SK-N-SH treated with all-trans-retinoic acid at 6 μM for 48 hours (cell line): Measurements from ENCODE around the gene FAM219B.
"Not testable (repeated sequence)": the region's sequence is repeated elsewhere in the genome, so short reads cannot be mapped to it uniquely, and the experiment has no call there.

ENCODE experiments used
- ATAC-seq: fragments of 200-7000 bp; cut with Tn5 transposase; 3 replicates; pipeline ENCODE4 v1.9.1; 2020; ENCODE audit warnings: mild to moderate bottlenecking, moderate library complexity
- ARNTL ChIP-seq: fragments of 450-650 bp; formaldehyde crosslinking; IDR thresholded peaks from 2 replicates; pipeline ENCODE4 v1.5.0; 2020; ENCODE audit warnings: low read depth, mild to moderate bottlenecking, moderate library complexity, borderline replicate concordance
- BACH2 ChIP-seq: fragments of 250-450 bp; sonication (Bioruptor Pico); IDR thresholded peaks from 2 replicates; pipeline ENCODE4 v1.9.0; 2021; ENCODE audit warnings: mild to moderate bottlenecking, borderline replicate concordance
- CREB5 ChIP-seq: fragments of 250-450 bp; sonication (Bioruptor Pico); IDR thresholded peaks from 2 replicates; pipeline ENCODE4 v1.5.1; 2020; ENCODE audit warnings: low read depth, mild to moderate bottlenecking, moderate library complexity
- CSDC2 ChIP-seq: fragments of 250-450 bp; sonication (Bioruptor Pico); IDR thresholded peaks from 2 replicates; pipeline ENCODE4 v1.5.0; 2020; ENCODE audit warnings: mild to moderate bottlenecking, moderate library complexity
- CSRNP3 ChIP-seq: fragments of 250-450 bp; sonication (Bioruptor Pico); IDR thresholded peaks from 2 replicates; pipeline ENCODE4 v1.5.1; 2021; ENCODE audit warnings: mild to moderate bottlenecking, moderate library complexity
- ESRRG ChIP-seq: fragments of 250-450 bp; sonication (Bioruptor Pico); IDR thresholded peaks from 2 replicates; pipeline ENCODE4 v1.6.1; 2021; ENCODE audit warnings: mild to moderate bottlenecking
- GLIS3 ChIP-seq: fragments of 250-450 bp; sonication (Bioruptor Pico); IDR thresholded peaks from 2 replicates; pipeline ENCODE4 v1.5.0; 2020; ENCODE audit warnings: mild to moderate bottlenecking, moderate library complexity
- ISL1 ChIP-seq: fragments of 250-450 bp; sonication (Bioruptor Pico); IDR thresholded peaks from 2 replicates; pipeline ENCODE4 v2.1.2; 2022; ENCODE audit warnings: mild to moderate bottlenecking, moderate library complexity
- OSR1 ChIP-seq: fragments of 250-450 bp; sonication (Bioruptor Pico); IDR thresholded peaks from 2 replicates; pipeline ENCODE4 v1.8.0; 2022; ENCODE audit warnings: moderate library complexity, mild to moderate bottlenecking, inconsistent platforms
- PATZ1 ChIP-seq: fragments of 250-450 bp; sonication (Bioruptor Pico); IDR thresholded peaks from 2 replicates; pipeline ENCODE4 v1.8.0; 2020; ENCODE audit warnings: mild to moderate bottlenecking, moderate library complexity, borderline replicate concordance
- POU6F1 ChIP-seq: fragments of 250-450 bp; sonication (Bioruptor Pico); IDR thresholded peaks from 2 replicates; pipeline ENCODE4 v1.8.0; 2021; ENCODE audit warnings: low read depth, mild to moderate bottlenecking, moderate library complexity, borderline replicate concordance
- PPARA ChIP-seq: fragments of 250-450 bp; sonication (Bioruptor Pico); IDR thresholded peaks from 2 replicates; pipeline ENCODE4 v1.5.0; 2020; ENCODE audit warnings: mild to moderate bottlenecking, borderline replicate concordance
- RARB ChIP-seq: fragments of 250-450 bp; sonication (Bioruptor Pico); IDR thresholded peaks from 2 replicates; pipeline ENCODE4 v1.8.0; 2021; ENCODE audit warnings: mild to moderate bottlenecking, moderate library complexity
- TCF4 ChIP-seq: fragments of 250-450 bp; sonication (Bioruptor Pico); IDR thresholded peaks from 2 replicates; pipeline ENCODE4 v1.8.0; 2021; ENCODE audit warnings: mild to moderate bottlenecking, moderate library complexity, borderline replicate concordance
- TOX ChIP-seq: fragments of 250-450 bp; sonication (Bioruptor Pico); IDR thresholded peaks from 2 replicates; pipeline ENCODE4 v1.8.0; 2021; ENCODE audit warnings: mild to moderate bottlenecking, moderate library complexity, borderline replicate concordance
- TSHZ2 ChIP-seq: fragments of 250-450 bp; sonication (Bioruptor Pico); IDR thresholded peaks from 2 replicates; pipeline ENCODE4 v1.5.0; 2020; ENCODE audit warnings: mild to moderate bottlenecking, moderate library complexity
- ZC3H10 ChIP-seq: fragments of 250-450 bp; sonication (Bioruptor Pico); IDR thresholded peaks from 2 replicates; pipeline ENCODE4 v1.5.1; 2021; ENCODE audit warnings: mild to moderate bottlenecking, moderate library complexity
- ZFP30 ChIP-seq: fragments of 450-650 bp; formaldehyde crosslinking; IDR thresholded peaks from 2 replicates; pipeline ENCODE4 v1.5.0; 2022; ENCODE audit warnings: mild to moderate bottlenecking, moderate library complexity
- ZNF70 ChIP-seq: fragments of 450-650 bp; formaldehyde crosslinking; IDR thresholded peaks from 2 replicates; pipeline ENCODE4 v1.5.0; 2020; ENCODE audit warnings: mild to moderate bottlenecking, moderate library complexity
- ZNF8 ChIP-seq: fragments of 450-650 bp; formaldehyde crosslinking; IDR thresholded peaks from 2 replicates; pipeline ENCODE4 v1.5.0; 2020; ENCODE audit warnings: mild to moderate bottlenecking, moderate library complexity

Gene FAM219B

GRCh38 chr15:74937272-74937589 is 30.6 kb upstream of the FAM219B start:
- no peak for ATAC-seq
- TF ChIP-seq ARNTL (no peak), ESRRG (CRISPR knock-in tag) (no peak), CREB5 (CRISPR knock-in tag) (no peak), GLIS3 (no peak), OSR1 (CRISPR knock-in tag) (no peak), TSHZ2 (CRISPR knock-in tag) (no peak), ZNF70 (CRISPR knock-in tag) (no peak), CSDC2 (CRISPR knock-in tag) (no peak), CSRNP3 (CRISPR knock-in tag) (no peak), TOX (CRISPR knock-in tag) (no peak), RARB (CRISPR knock-in tag) (no peak), TCF4 (CRISPR knock-in tag) (no peak), ZC3H10 (CRISPR knock-in tag) (no peak), BACH2 (CRISPR knock-in tag) (no peak), PATZ1 (CRISPR knock-in tag) (no peak), ZNF8 (CRISPR knock-in tag) (no peak), ISL1 (CRISPR knock-in tag) (no peak), PPARA (CRISPR knock-in tag) (no peak), ZFP30 (CRISPR knock-in tag) (no peak), POU6F1 (CRISPR knock-in tag) (no peak)
- TF ChIP-seq, all 23 proteins: peak for 0

- ATAC-seq, result not testable (repeated sequence)
Observed at GRCh38 chr15:74935193-74935592, 28.5 kb upstream of the FAM219B start.

- no peak for TF ChIP-seq CSDC2 (CRISPR knock-in tag)
- no peak for TF ChIP-seq ZC3H10 (CRISPR knock-in tag)
- no peak for ATAC-seq
Observed at GRCh38 chr15:74933573-74933972, 26.9 kb upstream of the FAM219B start.

GRCh38 chr15:74928771-74929198 is 22.1 kb upstream of the FAM219B start:
- ATAC-seq, result no peak
- TF ChIP-seq PPARA (CRISPR knock-in tag) (no peak), ZNF70 (CRISPR knock-in tag) (no peak)
